Kidney epithelial cell (primary cell): ENCODE measurements around the gene OR2M4. TPM values are rescaled to one million over a fixed set of nuclear protein-coding genes. Genes with fewer than 3 reads are reported as not detected.
"Not testable (repeated sequence)": the region's sequence is repeated elsewhere in the genome, so short reads cannot be mapped to it uniquely, and the experiment has no call there.

Source experiments
- DNase-seq: peaks from one replicate; pipeline ENCODE4 v3.0.0-alpha.2; 2010; ENCODE audit warnings: low read depth
- H3K27me3 ChIP-seq: 2 replicates; pipeline ENCODE4 v1.6.0; 2011; ENCODE audit warnings: low read length; ENCODE audit not compliant: control insufficient read depth, insufficient read depth
- H3K36me3 ChIP-seq: 2 replicates; pipeline ENCODE4 v1.5.1; 2011; ENCODE audit warnings: low read length; ENCODE audit not compliant: control insufficient read depth, insufficient read depth
- H3K4me3 ChIP-seq: 2 replicates; pipeline ENCODE4 v1.5.1; 2011; ENCODE audit warnings: low read depth, mild to moderate bottlenecking, control low read depth, low read length
- CTCF ChIP-seq: IDR thresholded peaks from 2 replicates; pipeline ENCODE4 v1.5.1; 2011; ENCODE audit warnings: mild to moderate bottlenecking, moderate library complexity, low read length, control low read depth, inconsistent platforms; ENCODE audit not compliant: insufficient read depth, poor library complexity, severe bottlenecking
- total RNA-seq: library from RNA; depleted of rRNA; stranded (reverse); fragments of >200 nt; gene quantifications from 2 replicates; pipeline ENCODE4 v1.2.3, GENCODE V29; 2015

Gene OR2M4
- total RNA-seq, 1 donor from 2014 or later = not detected

GRCh38 chr1:248215880-248216279, 15.3 kb upstream of the OR2M4 start:
- no peak overlapping the region for H3K4me3 ChIP-seq
- no peak for TF ChIP-seq CTCF
- no peak for DNase-seq
- H3K27me3 ChIP-seq = no peaks in the 10 kb centered on the region
- H3K36me3 ChIP-seq = no peaks in the 10 kb centered on the region

GRCh38 chr1:248225537-248225936, 5.7 kb upstream of the OR2M4 start:
- Histone ChIP-seq H3K27me3 (no peaks in the 10 kb centered on the region), H3K36me3 (no peaks in the 10 kb centered on the region), H3K4me3 (no peak overlapping the region)
- no peak for TF ChIP-seq CTCF
- no peak for DNase-seq

GRCh38 chr1:248229360-248229908, 1.8 kb upstream of the OR2M4 start:
- no peaks in the 10 kb centered on the region for H3K27me3 ChIP-seq
- H3K36me3 ChIP-seq = no peaks in the 10 kb centered on the region
- no peak for DNase-seq
- no peak for TF ChIP-seq CTCF
- no peak overlapping the region for H3K4me3 ChIP-seq

- no peaks in the 10 kb centered on the region for H3K27me3 ChIP-seq
- H3K36me3 ChIP-seq = no peaks in the 10 kb centered on the region
- H3K4me3 ChIP-seq = no peak overlapping the region
- TF ChIP-seq CTCF = no peak
- no peak for DNase-seq
Measured at GRCh38 chr1:248239478-248239877, 8.3 kb downstream of the OR2M4 start.

GRCh38 chr1:248243204-248243603, 12.0 kb downstream of the OR2M4 start:
- Histone ChIP-seq H3K4me3 (no peak overlapping the region), H3K36me3 (no peaks in the 10 kb centered on the region), H3K27me3 (no peaks in the 10 kb centered on the region)
- peak; percentile 76 for TF ChIP-seq CTCF
- no peak for DNase-seq

GRCh38 chr1:248259309-248259708, 28.1 kb downstream of the OR2M4 start:
- H3K4me3 ChIP-seq, H3K27me3 ChIP-seq, DNase-seq, H3K36me3 ChIP-seq: not testable (repeated sequence)

- no peak for TF ChIP-seq CTCF
- no peaks in the 10 kb centered on the region for H3K27me3 ChIP-seq
Measured at GRCh38 chr1:248268178-248268577, 37.0 kb downstream of the OR2M4 start.

GRCh38 chr1:248273225-248273624, 42.0 kb downstream of the OR2M4 start:
- not testable (repeated sequence) for H3K36me3 ChIP-seq, H3K27me3 ChIP-seq

More at GRCh38 chr1:248268178-248268577, 37.0 kb downstream of the OR2M4 start:
- Histone ChIP-seq H3K4me3 (no peak overlapping the region), H3K36me3 (no peaks in the 10 kb centered on the region)
- DNase-seq = no peak

More at GRCh38 chr1:248273225-248273624, 42.0 kb downstream of the OR2M4 start:
- not testable (repeated sequence) for H3K4me3 ChIP-seq, DNase-seq
